HG03565 (cell line): ENCODE measurements around the gene RFX1.

ENCODE experiments used
- ATAC-seq: cut with Tn5 transposase; IDR thresholded peaks from one replicate; pipeline ENCODE4 v1.9.1; 2021; ENCODE audit warnings: mild to moderate bottlenecking, moderate library complexity; ENCODE audit not compliant: unreplicated experiment

The RFX1 gene

GRCh38 chr19:13914777-13915176, 91.3 kb downstream of the RFX1 start:
- no peak for ATAC-seq

GRCh38 chr19:13913352-13913751, 92.8 kb downstream of the RFX1 start:
- no peak for ATAC-seq
